KMS-11 (cell line): ENCODE measurements around the gene NCKAP1.

Source experiments
- H2AFZ ChIP-seq: fragments of 200-600 bp; sonication (generic); 2 replicates; pipeline ENCODE4 v1.6.1; 2016; ENCODE audit warnings: antibody characterized with exemption, mixed run types, low read depth
- H3K27ac ChIP-seq: fragments of 200-600 bp; sonication (generic); 2 replicates; pipeline ENCODE4 v1.6.1; 2016; ENCODE audit warnings: mild to moderate bottlenecking, mixed run types
- H3K27me3 ChIP-seq: fragments of 200-600 bp; sonication (generic); 2 replicates; pipeline ENCODE4 v1.6.1; 2017; ENCODE audit warnings: mild to moderate bottlenecking, low read depth, mixed run types, moderate library complexity; ENCODE audit not compliant: insufficient read depth
- H3K36me3 ChIP-seq: fragments of 200-600 bp; sonication (generic); 2 replicates; pipeline ENCODE4 v1.6.1; 2017; ENCODE audit warnings: mild to moderate bottlenecking, mixed run types; ENCODE audit not compliant: insufficient read depth
- H3K4me1 ChIP-seq: fragments of 200-600 bp; sonication (generic); 2 replicates; pipeline ENCODE4 v1.6.1; 2016; ENCODE audit warnings: mild to moderate bottlenecking, low read depth, mixed run types; ENCODE audit not compliant: poor library complexity, severe bottlenecking
- H3K4me2 ChIP-seq: fragments of 200-600 bp; sonication (generic); 2 replicates; pipeline ENCODE4 v1.7.0; 2016; ENCODE audit warnings: mild to moderate bottlenecking, mixed run types
- H3K4me3 ChIP-seq: fragments of 200-600 bp; sonication (generic); IDR thresholded peaks from 2 replicates; pipeline ENCODE4 v1.6.1; 2017; ENCODE audit warnings: low read depth, low read length, mixed read lengths; ENCODE audit not compliant: insufficient read depth
- H3K79me2 ChIP-seq: fragments of 200-600 bp; sonication (generic); 2 replicates; pipeline ENCODE4 v1.6.1; 2016; ENCODE audit warnings: low read depth, mixed run types; ENCODE audit not compliant: insufficient read depth
- H3K9ac ChIP-seq: fragments of 200-600 bp; sonication (generic); 2 replicates; pipeline ENCODE4 v1.6.1; 2016; ENCODE audit warnings: mild to moderate bottlenecking, mixed run types
- H4K20me1 ChIP-seq: fragments of 200-600 bp; sonication (generic); 2 replicates; pipeline ENCODE4 v1.6.1; 2016; ENCODE audit warnings: mild to moderate bottlenecking, mixed run types; ENCODE audit not compliant: insufficient read depth
- TF ChIP-seq, protein P1 (sequence below): fragments of 200-600 bp; sonication (generic); conservative IDR thresholded peaks from 2 replicates; pipeline ENCODE4 v1.6.1; 2017; ENCODE audit warnings: low read depth, mild to moderate bottlenecking, antibody characterized with exemption, low read length, moderate library complexity, mixed read lengths

NCKAP1 gene

GRCh38 chr2:182952741-182953450 lies 85.4 kb downstream of the NCKAP1 start:
- Histone ChIP-seq H3K36me3 (no peaks in the 10 kb centered on the region), H3K79me2 (no peaks in the 10 kb centered on the region), H4K20me1 (no peaks in the 10 kb centered on the region), H2AFZ (no peak overlapping the region), H3K27ac (no peak overlapping the region; the same call in 1 of the 2 replicates), H3K4me3 (peak overlapping the region; percentile 41), H3K9ac (no peak overlapping the region), H3K4me1 (peaks cover 52% of the 10 kb centered on the region), H3K27me3 (no peaks in the 10 kb centered on the region), H3K4me2 (peak overlapping the region; percentile 62)
- TF ChIP-seq, protein P1, sequence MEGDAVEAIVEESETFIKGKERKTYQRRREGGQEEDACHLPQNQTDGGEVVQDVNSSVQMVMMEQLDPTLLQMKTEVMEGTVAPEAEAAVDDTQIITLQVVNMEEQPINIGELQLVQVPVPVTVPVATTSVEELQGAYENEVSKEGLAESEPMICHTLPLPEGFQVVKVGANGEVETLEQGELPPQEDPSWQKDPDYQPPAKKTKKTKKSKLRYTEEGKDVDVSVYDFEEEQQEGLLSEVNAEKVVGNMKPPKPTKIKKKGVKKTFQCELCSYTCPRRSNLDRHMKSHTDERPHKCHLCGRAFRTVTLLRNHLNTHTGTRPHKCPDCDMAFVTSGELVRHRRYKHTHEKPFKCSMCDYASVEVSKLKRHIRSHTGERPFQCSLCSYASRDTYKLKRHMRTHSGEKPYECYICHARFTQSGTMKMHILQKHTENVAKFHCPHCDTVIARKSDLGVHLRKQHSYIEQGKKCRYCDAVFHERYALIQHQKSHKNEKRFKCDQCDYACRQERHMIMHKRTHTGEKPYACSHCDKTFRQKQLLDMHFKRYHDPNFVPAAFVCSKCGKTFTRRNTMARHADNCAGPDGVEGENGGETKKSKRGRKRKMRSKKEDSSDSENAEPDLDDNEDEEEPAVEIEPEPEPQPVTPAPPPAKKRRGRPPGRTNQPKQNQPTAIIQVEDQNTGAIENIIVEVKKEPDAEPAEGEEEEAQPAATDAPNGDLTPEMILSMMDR, result no peak

GRCh38 chr2:182951948-182952663 lies 86.2 kb downstream of the NCKAP1 start:
- Histone ChIP-seq H3K27ac (peak overlapping the region; percentile 21), H3K4me1 (peaks cover 52% of the 10 kb centered on the region), H3K4me2 (peak overlapping the region; percentile 62), H2AFZ (no peak overlapping the region), H3K79me2 (no peaks in the 10 kb centered on the region), H3K9ac (no peak overlapping the region), H4K20me1 (no peaks in the 10 kb centered on the region), H3K27me3 (no peaks in the 10 kb centered on the region), H3K4me3 (peak overlapping the region; percentile 41), H3K36me3 (no peaks in the 10 kb centered on the region)
- TF ChIP-seq, protein P1, result no peak

GRCh38 chr2:182950546-182950945 lies 87.7 kb downstream of the NCKAP1 start:
- Histone ChIP-seq H4K20me1 (no peaks in the 10 kb centered on the region), H3K79me2 (no peaks in the 10 kb centered on the region), H3K36me3 (no peaks in the 10 kb centered on the region), H3K4me1 (peaks cover 52% of the 10 kb centered on the region), H2AFZ (no peak overlapping the region), H3K4me2 (no peak overlapping the region), H3K4me3 (no peak overlapping the region), H3K27ac (no peak overlapping the region), H3K27me3 (no peaks in the 10 kb centered on the region), H3K9ac (no peak overlapping the region)
- TF ChIP-seq, protein P1, result no peak

- Histone ChIP-seq H3K9ac (no peak overlapping the region), H3K4me2 (no peak overlapping the region; the same call in 1 of the 2 replicates), H3K4me3 (no peak overlapping the region), H2AFZ (no peak overlapping the region), H3K36me3 (no peaks in the 10 kb centered on the region), H4K20me1 (no peaks in the 10 kb centered on the region), H3K79me2 (no peaks in the 10 kb centered on the region), H3K4me1 (peaks cover 52% of the 10 kb centered on the region), H3K27me3 (no peaks in the 10 kb centered on the region), H3K27ac (no peak overlapping the region)
- TF ChIP-seq, protein P1, result no peak
These were observed 88.6 kb downstream of the NCKAP1 start for GRCh38 chr2:182949572-182950189.
